HEK293 (cell line): ENCODE measurements around the gene FMNL3.

ENCODE experiments used
- ZNF169 ChIP-seq: fragments of 450-650 bp; formaldehyde crosslinking; IDR thresholded peaks from 2 replicates; pipeline ENCODE4 v1.5.1; 2016; ENCODE audit warnings: missing biosample characterization, missing genetic modification characterization
- ZNF23 ChIP-seq: fragments of 450-650 bp; formaldehyde crosslinking; IDR thresholded peaks from 2 replicates; pipeline ENCODE4 v1.5.1; 2016; ENCODE audit warnings: missing biosample characterization, missing genetic modification characterization, borderline replicate concordance
- ZNF341 ChIP-seq: fragments of 450-650 bp; formaldehyde crosslinking; IDR thresholded peaks from 2 replicates; pipeline ENCODE4; 2016; ENCODE audit warnings: low read depth, missing biosample characterization, missing genetic modification characterization
- ZNF549 ChIP-seq: fragments of 450-650 bp; IDR thresholded peaks from 2 replicates; pipeline ENCODE4 v1.5.1; 2018; ENCODE audit warnings: missing biosample characterization, missing genetic modification characterization, mild to moderate bottlenecking, inconsistent platforms, moderate library complexity
- ZNF629 ChIP-seq: fragments of 450-650 bp; formaldehyde crosslinking; IDR thresholded peaks from 2 replicates; pipeline ENCODE4 v1.5.1; 2017; ENCODE audit warnings: missing biosample characterization, missing genetic modification characterization
- ZNF658 ChIP-seq: fragments of 450-650 bp; formaldehyde crosslinking; IDR thresholded peaks from 2 replicates; pipeline ENCODE4; 2016; ENCODE audit warnings: missing biosample characterization, missing genetic modification characterization
- ZNF670 ChIP-seq: fragments of 450-650 bp; formaldehyde crosslinking; IDR thresholded peaks from 2 replicates; pipeline ENCODE4 v1.5.1; 2016; ENCODE audit warnings: missing biosample characterization, missing genetic modification characterization, low read depth
- TF ChIP-seq, protein P1 (sequence below): fragments of 450-650 bp; formaldehyde crosslinking; IDR thresholded peaks from 2 replicates; pipeline ENCODE4 v1.5.1; 2016; ENCODE audit warnings: missing biosample characterization, missing genetic modification characterization
- TF ChIP-seq, protein P2 (sequence below): fragments of 450-650 bp; formaldehyde crosslinking; IDR thresholded peaks from 2 replicates; pipeline ENCODE4 v1.5.1; 2016; ENCODE audit warnings: missing biosample characterization, missing genetic modification characterization
- TF ChIP-seq, protein P3 (sequence below): fragments of 450-650 bp; formaldehyde crosslinking; IDR thresholded peaks from 2 replicates; pipeline ENCODE4 v1.5.1; 2016; ENCODE audit warnings: missing biosample characterization, missing genetic modification characterization

DNA sequence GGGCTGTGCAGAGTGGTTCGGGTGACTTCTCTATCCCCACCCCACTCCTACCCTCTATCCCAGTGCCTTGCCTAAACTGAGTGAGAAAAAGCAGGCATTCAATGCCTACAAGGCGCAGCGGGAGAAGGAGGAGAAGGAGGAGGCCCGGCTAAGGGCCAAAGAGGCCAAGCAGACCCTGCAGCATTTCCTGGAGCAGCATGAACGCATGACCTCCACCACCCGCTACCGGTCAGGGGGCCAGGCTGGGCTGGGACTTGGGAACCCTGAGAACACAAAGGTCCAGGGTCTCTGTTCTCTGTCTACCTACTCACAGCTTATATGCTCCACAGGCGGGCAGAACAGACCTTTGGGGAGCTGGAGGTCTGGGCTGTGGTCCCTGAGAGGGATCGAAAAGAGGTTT lies 72.2 kb downstream of the FMNL3 start:
- TF ChIP-seq, protein P1, sequence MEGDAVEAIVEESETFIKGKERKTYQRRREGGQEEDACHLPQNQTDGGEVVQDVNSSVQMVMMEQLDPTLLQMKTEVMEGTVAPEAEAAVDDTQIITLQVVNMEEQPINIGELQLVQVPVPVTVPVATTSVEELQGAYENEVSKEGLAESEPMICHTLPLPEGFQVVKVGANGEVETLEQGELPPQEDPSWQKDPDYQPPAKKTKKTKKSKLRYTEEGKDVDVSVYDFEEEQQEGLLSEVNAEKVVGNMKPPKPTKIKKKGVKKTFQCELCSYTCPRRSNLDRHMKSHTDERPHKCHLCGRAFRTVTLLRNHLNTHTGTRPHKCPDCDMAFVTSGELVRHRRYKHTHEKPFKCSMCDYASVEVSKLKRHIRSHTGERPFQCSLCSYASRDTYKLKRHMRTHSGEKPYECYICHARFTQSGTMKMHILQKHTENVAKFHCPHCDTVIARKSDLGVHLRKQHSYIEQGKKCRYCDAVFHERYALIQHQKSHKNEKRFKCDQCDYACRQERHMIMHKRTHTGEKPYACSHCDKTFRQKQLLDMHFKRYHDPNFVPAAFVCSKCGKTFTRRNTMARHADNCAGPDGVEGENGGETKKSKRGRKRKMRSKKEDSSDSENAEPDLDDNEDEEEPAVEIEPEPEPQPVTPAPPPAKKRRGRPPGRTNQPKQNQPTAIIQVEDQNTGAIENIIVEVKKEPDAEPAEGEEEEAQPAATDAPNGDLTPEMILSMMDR (tag by site-specific recombination) = no peak
- TF ChIP-seq ZNF549 (tag by site-specific recombination) = no peak
- no peak for TF ChIP-seq ZNF658 (tag by site-specific recombination)
- TF ChIP-seq, protein P2, sequence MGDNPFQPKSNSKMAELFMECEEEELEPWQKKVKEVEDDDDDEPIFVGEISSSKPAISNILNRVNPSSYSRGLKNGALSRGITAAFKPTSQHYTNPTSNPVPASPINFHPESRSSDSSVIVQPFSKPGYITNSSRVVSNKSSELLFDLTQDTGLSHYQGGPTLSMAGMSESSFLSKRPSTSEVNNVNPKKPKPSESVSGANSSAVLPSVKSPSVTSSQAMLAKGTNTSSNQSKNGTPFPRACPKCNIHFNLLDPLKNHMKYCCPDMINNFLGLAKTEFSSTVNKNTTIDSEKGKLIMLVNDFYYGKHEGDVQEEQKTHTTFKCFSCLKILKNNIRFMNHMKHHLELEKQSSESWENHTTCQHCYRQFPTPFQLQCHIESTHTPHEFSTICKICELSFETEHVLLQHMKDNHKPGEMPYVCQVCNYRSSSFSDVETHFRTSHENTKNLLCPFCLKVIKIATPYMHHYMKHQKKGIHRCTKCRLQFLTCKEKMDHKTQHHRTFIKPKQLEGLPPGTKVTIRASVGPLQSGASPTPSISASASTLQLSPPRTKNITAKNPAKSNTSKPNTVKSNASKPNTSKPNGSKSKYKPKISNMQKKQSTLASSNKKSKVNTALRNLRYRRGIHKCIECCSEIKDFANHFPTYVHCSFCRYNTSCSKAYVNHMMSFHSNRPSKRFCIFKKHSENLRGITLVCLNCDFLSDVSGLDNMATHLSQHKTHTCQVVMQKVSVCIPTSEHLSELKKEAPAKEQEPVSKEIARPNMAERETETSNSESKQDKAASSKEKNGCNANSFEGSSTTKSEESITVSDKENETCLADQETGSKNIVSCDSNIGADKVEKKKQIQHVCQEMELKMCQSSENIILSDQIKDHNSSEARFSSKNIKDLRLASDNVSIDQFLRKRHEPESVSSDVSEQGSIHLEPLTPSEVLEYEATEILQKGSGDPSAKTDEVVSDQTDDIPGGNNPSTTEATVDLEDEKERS (tag by site-specific recombination) = no peak
- TF ChIP-seq, protein P3, sequence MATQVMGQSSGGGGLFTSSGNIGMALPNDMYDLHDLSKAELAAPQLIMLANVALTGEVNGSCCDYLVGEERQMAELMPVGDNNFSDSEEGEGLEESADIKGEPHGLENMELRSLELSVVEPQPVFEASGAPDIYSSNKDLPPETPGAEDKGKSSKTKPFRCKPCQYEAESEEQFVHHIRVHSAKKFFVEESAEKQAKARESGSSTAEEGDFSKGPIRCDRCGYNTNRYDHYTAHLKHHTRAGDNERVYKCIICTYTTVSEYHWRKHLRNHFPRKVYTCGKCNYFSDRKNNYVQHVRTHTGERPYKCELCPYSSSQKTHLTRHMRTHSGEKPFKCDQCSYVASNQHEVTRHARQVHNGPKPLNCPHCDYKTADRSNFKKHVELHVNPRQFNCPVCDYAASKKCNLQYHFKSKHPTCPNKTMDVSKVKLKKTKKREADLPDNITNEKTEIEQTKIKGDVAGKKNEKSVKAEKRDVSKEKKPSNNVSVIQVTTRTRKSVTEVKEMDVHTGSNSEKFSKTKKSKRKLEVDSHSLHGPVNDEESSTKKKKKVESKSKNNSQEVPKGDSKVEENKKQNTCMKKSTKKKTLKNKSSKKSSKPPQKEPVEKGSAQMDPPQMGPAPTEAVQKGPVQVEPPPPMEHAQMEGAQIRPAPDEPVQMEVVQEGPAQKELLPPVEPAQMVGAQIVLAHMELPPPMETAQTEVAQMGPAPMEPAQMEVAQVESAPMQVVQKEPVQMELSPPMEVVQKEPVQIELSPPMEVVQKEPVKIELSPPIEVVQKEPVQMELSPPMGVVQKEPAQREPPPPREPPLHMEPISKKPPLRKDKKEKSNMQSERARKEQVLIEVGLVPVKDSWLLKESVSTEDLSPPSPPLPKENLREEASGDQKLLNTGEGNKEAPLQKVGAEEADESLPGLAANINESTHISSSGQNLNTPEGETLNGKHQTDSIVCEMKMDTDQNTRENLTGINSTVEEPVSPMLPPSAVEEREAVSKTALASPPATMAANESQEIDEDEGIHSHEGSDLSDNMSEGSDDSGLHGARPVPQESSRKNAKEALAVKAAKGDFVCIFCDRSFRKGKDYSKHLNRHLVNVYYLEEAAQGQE = no peak
- TF ChIP-seq ZNF341 (tag by site-specific recombination) = no peak
- no peak for TF ChIP-seq ZNF23 (tag by site-specific recombination)
- no peak for TF ChIP-seq ZNF629 (tag by site-specific recombination)
- TF ChIP-seq ZNF169 (tag by site-specific recombination) = no peak
- TF ChIP-seq ZNF670 (tag by site-specific recombination) = no peak
